ENCODE results near the gene AADACL2. TPM values are rescaled to one million over a fixed set of nuclear protein-coding genes. Genes with fewer than 3 reads are reported as not detected.

Gene AADACL2
- total RNA-seq, 2 experiments from 2014 or later = not detected

- intact Hi-C loops (cut with micrococcal nuclease; ENCODE audit: unreplicated experiment) = no loop called here
- Histone ChIP-seq H3K79me2 (ENCODE audit: insufficient read depth, low read depth, low read length) (no peaks in the 10 kb centered on the region), H2AFZ (ENCODE audit: low read length) (no peak overlapping the region), H4K20me1 (ENCODE audit: insufficient read depth, low read length) (no peaks in the 10 kb centered on the region), H3K27ac (ENCODE audit: low read depth, low read length, poor library complexity, severe bottlenecking) (no peak overlapping the region), H3K4me1 (ENCODE audit: insufficient read depth, low read length, poor library complexity, severe bottlenecking) (no peaks in the 10 kb centered on the region), H3K4me2 (ENCODE audit: low read length) (no peak overlapping the region), H3K9me2 (ENCODE audit: insufficient read depth, low read length) (no peaks in the 10 kb centered on the region), H3K36me3 (ENCODE audit: insufficient read depth, low read length) (no peaks in the 10 kb centered on the region), H3K9me3 (ENCODE audit: low read length) (no peaks in the 10 kb centered on the region), H3K4me3 (ENCODE audit: low read depth, low read length, poor library complexity, severe bottlenecking) (no peak overlapping the region)
- no peak for DNase-seq (ENCODE audit: low spot score)
- ChIA-PET POLR2A (no interaction called here), CTCF (ENCODE audit: unreplicated experiment) (no interaction called here)
- BruUV-seq (replicated peaks) = no TSS peak
- TF ChIP-seq EZH2phosphoT487 (IDR thresholded peaks at IDR 0.05; ENCODE audit: borderline replicate concordance, low read depth, low read length) = no peak
- no peak for TF ChIP-seq CTCF (conservative IDR thresholded peaks at IDR 0.05; ENCODE audit: low read length)
Observed at GRCh38 chr3:151766454-151766853, 32.7 kb downstream of the AADACL2 start.

- no peak overlapping the region for H2AFZ ChIP-seq (ENCODE audit: low read length)
- BruUV-seq (replicated peaks) = no TSS peak
- no peaks in the 10 kb centered on the region for H3K79me2 ChIP-seq (ENCODE audit: insufficient read depth, low read depth, low read length)
- ChIA-PET POLR2A (interaction anchor here (0.7 to 1.0 kb wide), 2 partner anchors 16 to 152 kb away, joined by 3 to 4 read pairs; no protein-coding TSS in a partner anchor), CTCF (ENCODE audit: unreplicated experiment) (no interaction called here)
- no peaks in the 10 kb centered on the region for H3K36me3 ChIP-seq (ENCODE audit: insufficient read depth, low read length)
- intact Hi-C loops (cut with micrococcal nuclease; ENCODE audit: unreplicated experiment) = no loop called here
- no peak for TF ChIP-seq CTCF (conservative IDR thresholded peaks at IDR 0.05; ENCODE audit: low read length)
- no peaks in the 10 kb centered on the region for H4K20me1 ChIP-seq (ENCODE audit: insufficient read depth, low read length)
- no peak overlapping the region for H3K4me2 ChIP-seq (ENCODE audit: low read length)
- H3K9me3 ChIP-seq (ENCODE audit: low read length) = no peaks in the 10 kb centered on the region
- H3K4me1 ChIP-seq (ENCODE audit: insufficient read depth, low read length, poor library complexity, severe bottlenecking) = no peaks in the 10 kb centered on the region
- no peaks in the 10 kb centered on the region for H3K9me2 ChIP-seq (ENCODE audit: insufficient read depth, low read length)
- DNase-seq (ENCODE audit: low spot score) = no peak
- no peak overlapping the region for H3K4me3 ChIP-seq (ENCODE audit: low read depth, low read length, poor library complexity, severe bottlenecking)
- no peak overlapping the region for H3K27ac ChIP-seq (ENCODE audit: low read depth, low read length, poor library complexity, severe bottlenecking)
Observed at GRCh38 chr3:151768393-151768930, 34.7 kb downstream of the AADACL2 start.

GRCh38 chr3:151769175-151769574 lies 35.4 kb downstream of the AADACL2 start:
- BruUV-seq (replicated peaks) = no TSS peak
- no peaks in the 10 kb centered on the region for H3K9me2 ChIP-seq (ENCODE audit: insufficient read depth, low read length)
- H2AFZ ChIP-seq (ENCODE audit: low read length) = no peak overlapping the region
- no peaks in the 10 kb centered on the region for H4K20me1 ChIP-seq (ENCODE audit: insufficient read depth, low read length)
- H3K36me3 ChIP-seq (ENCODE audit: insufficient read depth, low read length) = no peaks in the 10 kb centered on the region
- H3K4me2 ChIP-seq (ENCODE audit: low read length) = no peak overlapping the region
- ChIA-PET POLR2A (interaction anchor here (0.7 kb wide), 1 partner anchor 152 kb away, joined by 4 read pairs; no protein-coding TSS in a partner anchor), CTCF (ENCODE audit: unreplicated experiment) (no interaction called here)
- no peak overlapping the region for H3K27ac ChIP-seq (ENCODE audit: low read depth, low read length, poor library complexity, severe bottlenecking)
- DNase-seq (ENCODE audit: low spot score) = no peak
- H3K4me3 ChIP-seq (ENCODE audit: low read depth, low read length, poor library complexity, severe bottlenecking) = no peak overlapping the region
- H3K9me3 ChIP-seq (ENCODE audit: low read length) = no peaks in the 10 kb centered on the region
- intact Hi-C loops (cut with micrococcal nuclease; ENCODE audit: unreplicated experiment) = no loop called here
- no peak for TF ChIP-seq CTCF (conservative IDR thresholded peaks at IDR 0.05; ENCODE audit: low read length)
- no peak for TF ChIP-seq EZH2phosphoT487 (IDR thresholded peaks at IDR 0.05; ENCODE audit: borderline replicate concordance, low read depth, low read length)
- H3K79me2 ChIP-seq (ENCODE audit: insufficient read depth, low read depth, low read length) = no peaks in the 10 kb centered on the region
- H3K4me1 ChIP-seq (ENCODE audit: insufficient read depth, low read length, poor library complexity, severe bottlenecking) = no peaks in the 10 kb centered on the region
